ENCODE measurements around the gene AFDN.

AFDN gene

DNA sequence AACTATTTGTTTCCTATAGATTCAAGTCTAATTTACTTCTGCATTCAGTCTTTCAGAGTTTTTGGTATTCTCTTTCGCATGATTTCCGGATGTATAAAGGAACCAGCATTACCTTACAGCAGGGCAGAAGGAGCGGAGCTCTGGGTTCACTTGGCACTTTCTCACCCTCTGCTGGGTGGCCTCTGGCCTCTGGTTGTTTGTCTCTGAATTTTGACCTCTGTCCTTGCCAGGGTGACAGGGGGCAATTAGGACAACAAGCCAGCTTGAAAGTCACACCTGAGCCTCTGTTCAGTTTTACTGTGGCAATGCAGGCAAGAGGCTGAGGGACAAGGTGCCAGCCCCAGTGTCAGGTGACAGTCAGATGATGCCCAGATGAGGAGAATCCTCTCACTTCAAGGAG, 101.4 kb downstream of the AFDN start:
- DNase-seq, result no peak

- no peak for DNase-seq
Observed at GRCh38 chr6:167930295-167930694, 103.6 kb downstream of the AFDN start.

DNA sequence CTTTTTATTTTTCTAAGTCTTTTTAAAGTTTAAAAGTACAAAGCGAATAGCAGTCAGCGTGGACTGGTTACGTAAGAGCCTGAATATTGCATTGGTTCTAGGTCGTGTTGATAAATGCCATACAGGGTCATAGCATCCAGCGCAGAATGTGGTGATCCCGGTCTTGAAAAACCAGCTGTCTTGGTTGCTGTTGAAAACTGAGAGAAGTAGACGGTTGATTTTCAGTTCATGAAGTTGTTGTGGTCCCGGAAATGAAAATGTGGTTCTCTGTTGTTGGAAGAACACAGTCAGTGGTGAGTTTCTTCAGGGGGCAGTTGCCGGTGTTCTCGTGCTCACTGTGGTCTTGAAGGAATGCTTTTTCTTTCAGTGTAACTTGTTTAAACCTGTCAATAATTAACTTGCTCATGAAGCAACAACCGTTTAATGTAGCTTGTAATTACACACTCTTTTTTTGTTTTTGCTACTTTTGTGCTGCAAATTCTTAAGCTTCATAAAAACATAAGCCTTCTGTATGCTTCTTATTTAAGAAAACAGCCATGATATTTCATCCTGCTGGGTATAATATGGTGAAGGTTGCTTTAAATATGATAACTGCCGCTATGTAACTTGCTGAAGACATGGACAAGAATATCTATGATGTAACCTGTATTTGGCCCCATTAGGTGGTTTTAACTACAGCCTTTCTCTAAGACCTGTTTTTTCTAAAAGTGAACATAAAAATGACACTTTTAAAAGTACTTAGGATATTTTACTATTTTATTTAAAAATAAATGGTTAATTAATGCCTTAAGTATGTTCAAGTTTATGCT, 106.0 kb downstream of the AFDN start:
- no peak for DNase-seq

DNA sequence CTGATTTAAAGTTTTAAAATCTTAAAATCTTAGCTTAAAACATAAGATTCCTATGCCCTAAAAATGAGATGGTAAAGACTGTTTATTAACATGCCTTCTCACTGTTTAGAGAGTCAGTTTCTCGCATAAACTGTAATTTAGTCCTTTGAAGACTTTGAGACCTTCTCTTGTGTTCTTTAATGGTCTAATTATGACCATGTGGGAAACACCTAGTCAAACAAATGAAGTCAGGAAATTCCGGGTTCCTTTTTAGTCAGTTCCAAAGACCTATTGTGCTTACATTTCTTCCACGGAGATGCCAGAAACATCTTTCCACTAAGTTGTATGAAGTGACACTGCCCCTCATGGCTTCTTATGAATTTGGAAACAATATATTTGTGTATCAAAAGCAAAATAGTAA, 106.6 kb downstream of the AFDN start:
- DNase-seq, result no peak

- no peak for DNase-seq
Observed at GRCh38 chr6:167933847-167934246, 107.1 kb downstream of the AFDN start.

DNA sequence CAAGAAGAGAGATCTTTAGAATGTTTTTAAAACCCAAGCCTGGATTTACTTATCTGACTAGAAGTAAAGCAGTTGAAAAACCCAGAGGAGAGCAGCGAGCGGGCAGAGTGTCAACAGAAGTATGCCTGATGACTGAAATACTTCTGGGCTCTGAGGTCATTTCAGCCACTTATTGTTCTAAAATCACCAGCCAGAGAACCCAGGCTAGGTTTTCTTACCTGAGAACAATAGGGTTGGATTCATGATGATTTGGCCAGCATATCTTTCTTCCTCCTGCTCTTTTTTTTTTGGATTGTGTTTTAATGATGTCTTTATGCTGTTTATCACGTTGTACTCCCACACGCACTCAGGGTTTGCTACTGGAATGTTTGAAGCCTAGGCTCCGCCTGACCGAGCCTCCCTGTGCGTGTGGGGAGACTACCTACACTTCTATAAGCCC, 107.7 kb downstream of the AFDN start:
- no peak for DNase-seq

DNA sequence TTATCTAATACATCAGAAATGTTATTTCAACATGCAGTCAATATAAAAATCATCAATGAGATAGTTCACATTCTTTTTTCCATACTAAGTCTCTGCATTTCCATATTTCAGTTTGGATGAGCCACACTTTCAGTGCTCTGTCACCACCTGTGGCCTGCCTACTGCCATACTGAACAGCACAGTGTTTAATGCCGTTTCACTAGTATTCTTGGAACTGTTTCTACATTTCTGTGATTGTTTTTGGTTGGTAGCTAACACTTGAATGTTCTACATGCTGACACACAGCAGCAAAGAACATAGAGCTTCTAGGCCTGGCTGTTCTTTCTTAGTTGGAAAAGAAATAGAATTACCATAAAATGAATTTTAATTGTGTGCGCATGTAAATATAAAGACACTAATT, 109.3 kb downstream of the AFDN start:
- DNase-seq, result no peak

GRCh38 chr6:167937301-167937700, 110.6 kb downstream of the AFDN start:
- DNase-seq, result no peak

- DNase-seq, result no peak
Observed at GRCh38 chr6:167937948-167938911, 111.5 kb downstream of the AFDN start.

DNA sequence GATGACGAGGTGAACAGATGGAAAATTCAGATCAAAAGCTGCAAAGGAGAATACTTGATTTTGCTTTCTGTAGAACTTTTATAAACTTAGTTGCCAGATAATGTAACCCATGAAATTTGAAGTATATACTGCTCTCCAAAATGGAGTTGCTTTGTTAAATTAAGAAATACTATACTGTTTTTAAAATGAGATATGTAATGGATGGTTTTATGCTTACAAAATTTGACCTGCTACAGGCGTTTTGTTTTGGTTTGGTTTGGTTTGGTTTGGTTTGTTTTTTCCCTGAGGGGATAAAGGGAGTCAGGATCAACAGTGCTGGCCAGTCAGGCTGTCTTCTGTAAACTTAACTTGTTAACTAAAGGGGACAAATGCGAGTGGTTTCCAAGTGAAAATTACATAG, 115.1 kb downstream of the AFDN start:
- no peak for DNase-seq

- DNase-seq, result no peak
Observed at GRCh38 chr6:167944130-167944529, 117.4 kb downstream of the AFDN start.

DNA sequence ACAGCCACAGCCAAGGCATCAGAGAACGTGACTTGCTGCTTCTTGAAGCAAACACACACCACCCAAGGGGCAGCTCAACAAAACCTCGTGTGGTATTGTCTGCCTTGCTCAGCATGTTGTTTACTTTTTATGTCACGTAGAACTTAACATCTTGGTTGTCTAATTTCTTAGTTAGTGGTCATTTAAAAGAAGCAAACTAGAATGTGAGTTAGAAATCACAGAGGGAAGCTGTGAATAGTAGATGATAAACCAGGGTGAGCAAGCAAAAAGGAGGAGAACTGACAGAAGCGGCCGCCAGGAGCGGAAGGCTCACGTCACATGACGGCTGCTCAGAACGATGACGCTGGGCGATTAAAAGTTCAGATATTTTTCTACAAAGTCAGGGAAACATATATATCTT, 119.3 kb downstream of the AFDN start:
- no peak for DNase-seq

DNA sequence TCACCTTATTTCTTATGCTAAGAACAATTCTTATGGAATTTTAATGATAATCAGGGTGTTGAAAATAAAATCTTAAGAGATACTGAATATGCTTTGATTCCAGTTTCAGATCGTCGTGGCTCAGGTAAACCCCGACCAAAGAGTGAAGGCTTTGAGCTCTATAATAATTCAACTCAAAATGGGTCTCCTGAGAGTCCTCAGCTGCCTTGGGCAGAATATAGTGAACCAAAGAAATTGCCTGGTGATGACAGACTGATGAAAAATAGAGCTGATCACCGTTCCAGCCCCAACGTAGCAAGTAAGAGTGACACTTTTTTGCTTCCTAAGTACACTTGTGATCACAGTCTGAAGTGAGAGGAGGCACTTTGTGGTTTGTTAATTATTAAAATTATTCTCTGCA, 119.9 kb downstream of the AFDN start:
- DNase-seq, result no peak

DNA sequence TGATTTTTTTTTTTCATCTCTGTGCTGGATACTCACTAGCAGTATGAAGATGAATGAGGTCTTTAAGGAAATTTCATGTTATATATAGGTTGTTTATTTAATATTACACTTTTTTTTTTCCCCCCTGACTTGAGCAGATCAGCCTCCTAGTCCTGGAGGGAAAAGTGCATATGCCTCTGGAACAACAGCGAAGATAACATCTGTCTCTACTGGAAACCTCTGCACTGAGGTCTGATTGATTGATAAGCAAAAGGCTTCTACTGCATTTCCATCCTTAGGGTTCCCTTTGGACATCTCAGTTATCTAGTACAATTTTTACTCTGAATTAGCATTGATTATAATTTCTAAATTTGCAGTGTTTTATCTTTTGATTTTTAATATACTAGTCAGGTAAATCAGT, 121.0 kb downstream of the AFDN start:
- DNase-seq, result no peak

- no peak for DNase-seq
Observed at GRCh38 chr6:167948716-167949115, 122.0 kb downstream of the AFDN start.

GRCh38 chr6:167949121-167949684, 122.5 kb downstream of the AFDN start:
- no peak for DNase-seq

DNA sequence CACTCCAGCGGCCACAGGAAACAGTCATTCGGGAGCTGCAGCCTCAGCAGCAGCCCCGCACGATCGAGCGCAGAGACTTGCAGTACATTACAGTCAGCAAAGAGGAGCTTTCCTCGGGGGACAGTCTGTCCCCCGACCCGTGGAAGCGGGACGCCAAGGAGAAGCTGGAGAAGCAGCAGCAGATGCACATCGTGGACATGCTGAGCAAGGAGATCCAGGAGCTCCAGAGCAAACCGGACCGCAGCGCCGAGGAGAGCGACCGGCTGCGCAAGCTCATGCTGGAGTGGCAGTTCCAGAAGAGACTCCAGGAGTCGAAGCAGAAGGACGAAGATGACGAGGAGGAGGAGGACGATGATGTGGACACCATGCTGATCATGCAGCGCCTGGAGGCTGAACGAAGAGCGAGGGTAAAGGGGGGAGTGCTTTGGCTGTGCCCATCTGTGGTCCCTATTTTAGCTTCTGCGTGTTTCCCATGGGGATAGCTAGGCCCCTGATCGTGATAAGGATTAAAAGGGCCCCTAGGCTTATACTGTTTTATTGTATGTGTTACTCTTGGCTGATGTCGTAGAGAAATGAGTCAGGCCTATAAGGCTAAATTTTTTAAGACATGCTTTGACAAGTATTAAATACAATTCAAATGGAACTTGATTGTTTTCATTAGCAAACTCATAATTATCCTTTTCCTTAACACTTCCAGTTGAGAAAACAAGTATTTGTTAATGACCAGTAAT, 125.2 kb downstream of the AFDN start:
- no peak for DNase-seq

DNA sequence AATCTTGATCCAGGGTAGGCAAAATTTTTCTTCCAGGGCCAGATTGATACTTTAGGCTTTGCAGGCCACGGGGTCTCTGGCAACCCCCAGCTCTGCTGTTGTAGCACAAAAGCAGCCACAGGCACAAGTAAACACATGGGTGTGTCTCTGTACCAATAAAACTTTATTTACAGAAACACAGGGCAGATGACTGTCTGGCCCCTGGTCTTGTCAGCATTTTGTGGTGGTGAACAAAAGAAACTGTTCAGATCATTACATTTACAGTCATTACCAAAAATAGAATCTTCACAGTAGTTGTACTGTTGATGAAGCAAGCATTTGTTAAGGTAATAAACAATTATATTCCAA, 125.8 kb downstream of the AFDN start:
- DNase-seq, result no peak

GRCh38 chr6:167953551-167953950, 126.8 kb downstream of the AFDN start:
- no peak for DNase-seq

DNA sequence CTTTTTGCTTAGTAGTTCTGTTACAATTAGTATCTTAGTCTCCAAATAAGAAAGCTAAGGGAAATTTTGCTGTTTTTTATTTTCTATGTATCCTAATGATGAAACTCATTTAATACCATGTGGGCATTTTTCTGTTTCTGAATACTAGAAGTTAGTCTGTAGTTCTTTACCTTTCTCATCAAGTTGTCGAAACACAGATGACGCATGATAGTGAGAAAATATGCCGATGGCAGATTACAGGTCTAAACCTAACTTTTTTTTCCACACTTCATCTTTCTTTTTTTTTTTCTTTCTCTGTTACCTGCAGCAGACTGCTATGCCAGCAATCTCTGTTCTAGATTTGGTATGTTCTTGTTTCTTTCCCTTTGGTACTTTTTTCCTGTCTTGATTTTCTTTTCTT, 127.4 kb downstream of the AFDN start:
- no peak for DNase-seq

- no peak for DNase-seq
Observed at GRCh38 chr6:167956491-167956890, 129.8 kb downstream of the AFDN start.

GRCh38 chr6:167956983-167957492, 130.3 kb downstream of the AFDN start:
- DNase-seq, result no peak

DNA sequence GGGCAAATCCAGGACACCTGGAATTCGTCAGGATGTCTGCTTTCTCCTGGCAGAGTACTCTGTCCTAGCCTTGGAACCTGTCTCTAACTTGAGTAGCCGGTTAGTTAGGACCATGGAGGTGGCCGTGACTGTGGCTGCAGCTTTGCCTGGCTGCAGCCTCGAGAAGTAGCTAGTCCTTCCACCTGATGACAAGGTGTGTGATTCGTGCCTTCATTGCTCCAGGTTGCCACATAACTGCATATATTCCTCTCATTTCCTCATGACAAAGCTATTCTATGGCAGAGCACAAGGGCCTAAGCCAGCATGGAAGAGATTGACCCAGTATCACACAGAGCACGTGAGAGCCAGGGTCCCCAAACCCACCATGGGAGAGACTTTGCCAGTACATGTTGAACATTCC, 130.9 kb downstream of the AFDN start:
- no peak for DNase-seq
